Measurements from ENCODE around the gene UBE2R2. TPM values are rescaled to one million over a fixed set of nuclear protein-coding genes. Genes with fewer than 3 reads are reported as not detected.
"Not testable (repeated sequence)": the region's sequence is repeated elsewhere in the genome, so short reads cannot be mapped to it uniquely, and the experiment has no call there.

Gene UBE2R2
- total and polyA plus RNA-seq, 2 of the 4 experiments (the other 2 are of a cell fraction): 12.7 to 24.8 TPM

DNA sequence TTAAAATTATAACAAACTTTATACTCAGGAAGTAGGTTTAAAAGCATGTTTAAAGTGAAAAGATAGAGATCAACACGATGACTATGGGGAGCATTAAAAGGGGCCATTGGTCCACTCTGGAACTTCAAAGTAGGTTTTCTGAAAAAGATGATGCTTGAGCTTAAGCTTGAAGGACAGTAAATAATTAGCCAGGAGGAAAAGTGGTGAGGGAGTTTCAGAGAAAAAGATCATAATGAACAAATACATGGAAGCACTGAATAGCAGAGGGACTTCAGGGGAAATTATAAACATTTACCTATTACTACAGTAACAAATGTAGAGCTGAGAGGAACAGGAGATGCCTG is 8.0 kb upstream of the UBE2R2 start:
- H3K36me3 ChIP-seq (ENCODE audit: control insufficient read depth, insufficient read depth, low read length); H4K8ac ChIP-seq (ENCODE audit: low read depth in 2 of 2, low read length in 2 of 2); H3K4me2 ChIP-seq (ENCODE audit: low read depth, low read length); POLR2A ChIA-PET (ENCODE audit: unreplicated experiment); CTCF ChIA-PET; intact Hi-C loops (cut with micrococcal nuclease); H2AFZ ChIP-seq (replicated peaks; ENCODE audit: low read length, poor library complexity); H2BK120ac ChIP-seq (ENCODE audit: low read depth, low read length); H3K27me3 ChIP-seq (ENCODE audit: control insufficient read depth, insufficient read depth, low read length); H4K5ac ChIP-seq (ENCODE audit: low read depth, low read length); H3K18ac ChIP-seq (ENCODE audit: low read depth, low read length); dilution Hi-C loops (cut with HindIII; ENCODE audit: low sequenced_read_pairs, unreplicated experiment); H2BK5ac ChIP-seq (ENCODE audit: low read depth, low read length, poor library complexity, severe bottlenecking); BruUV-seq (replicated peaks); H3K4ac ChIP-seq (ENCODE audit: low read depth, low read length); H2BK15ac ChIP-seq (ENCODE audit: low read depth, low read length); H3K9me1 ChIP-seq (ENCODE audit: insufficient read depth, low read length); H3K23ac ChIP-seq (ENCODE audit: low read depth, low read length); ATAC-seq (ENCODE audit: low read depth); H3K27ac ChIP-seq (ENCODE audit: insufficient read depth, low read length); H3K4me3 ChIP-seq (ENCODE audit: insufficient read depth, low read depth, low read length); H3K4me1 ChIP-seq (ENCODE audit: control insufficient read depth, insufficient read depth, low read length); in situ Hi-C loops (cut with MboI; ENCODE audit: low sequenced_read_pairs); H4K20me1 ChIP-seq (ENCODE audit: insufficient read depth, low read length); H3K9me3 ChIP-seq (ENCODE audit: control insufficient read depth, insufficient read depth, low read length); H3K9ac ChIP-seq (ENCODE audit: low read depth, low read length); DNase-seq; H2AK5ac ChIP-seq (ENCODE audit: low read depth, low read length); H2AK9ac ChIP-seq (replicated peaks; ENCODE audit: low read depth, low read length, poor library complexity); H2BK20ac ChIP-seq (ENCODE audit: low read depth, low read length); H3K14ac ChIP-seq (replicated peaks; ENCODE audit: low read depth, low read length); H4K91ac ChIP-seq (ENCODE audit: insufficient read depth, low read depth, low read length); H3K79me1 ChIP-seq (ENCODE audit: low read depth in 1 of 2, low read length in 2 of 2); H3K56ac ChIP-seq (ENCODE audit: extremely low read depth, insufficient read depth, low read length): not testable (repeated sequence)
- WGBS, 2 experiments (ENCODE audit: extremely low coverage in 2 of 2, insufficient read length in 1 of 2): 75% methylated on average over 1 of the region's 1 CpG; no CpG with 5 or more reads in 1 of the 2 experiments
